Left ventricle myocardium inferior (tissue), 1 donor: ENCODE data around the gene TLL1. TPM values are rescaled to one million over a fixed set of nuclear protein-coding genes. Genes with fewer than 3 reads are reported as not detected.

ENCODE experiments used
- DNase-seq: peaks from one replicate; pipeline ENCODE4 v3.0.0-alpha.2; 2020
- H3K27ac ChIP-seq: fragments of 200-600 bp; replicated peaks from 2 replicates; pipeline ENCODE4 v1.8.0; 2021
- H3K27me3 ChIP-seq: fragments of 200-600 bp; 2 replicates; pipeline ENCODE4 v1.8.0; 2021; ENCODE audit warnings: low read depth
- H3K36me3 ChIP-seq: fragments of 200-600 bp; 2 replicates; pipeline ENCODE4 v1.8.0; 2021
- H3K4me1 ChIP-seq: fragments of 200-600 bp; 2 replicates; pipeline ENCODE4 v1.8.0; 2021
- H3K4me3 ChIP-seq: fragments of 200-600 bp; 2 replicates; pipeline ENCODE4 v1.8.0; 2021; ENCODE audit warnings: mild to moderate bottlenecking, moderate library complexity
- H3K9me3 ChIP-seq: fragments of 200-600 bp; replicated peaks from 2 replicates; pipeline ENCODE4 v1.8.0; 2021
- CTCF ChIP-seq: fragments of 200-600 bp; IDR thresholded peaks from 2 replicates; pipeline ENCODE4 v1.8.0; 2021; ENCODE audit warnings: antibody characterized with exemption, mild to moderate bottlenecking, borderline replicate concordance
- intact Hi-C: fragments of 100-400 bp; cut with micrococcal nuclease; formaldehyde crosslinking; loops from one replicate; pipeline ENCODE4 v1.11.0; 2022
- total RNA-seq: library from RNA; stranded (reverse); fragmentation: NEBNext Ultra II Directional; extraction: Animal tissue kit (Norgen Biotek cat#: 25700); gene quantifications from one replicate; pipeline ENCODE4 v1.2.1, GENCODE V29; 2021
- donor health status: DM: no; HTN: yes; CAD: no; lungs with severe emphysema.

TLL1 gene
- total RNA-seq, 1 donor from 2014 or later = 1.0 TPM

- no peak overlapping the region for H3K27ac ChIP-seq
- no peaks in the 10 kb centered on the region for H3K4me1 ChIP-seq
- no peaks in the 10 kb centered on the region for H3K36me3 ChIP-seq
- intact Hi-C loops = no loop called here
- no peak overlapping the region for H3K4me3 ChIP-seq
- no peak for DNase-seq
- no peaks in the 10 kb centered on the region for H3K9me3 ChIP-seq
- no peaks in the 10 kb centered on the region for H3K27me3 ChIP-seq
- TF ChIP-seq CTCF = no peak
These were observed 170.8 kb downstream of the TLL1 start for GRCh38 chr4:166043801-166044200.

GRCh38 chr4:166044871-166045270 lies 171.8 kb downstream of the TLL1 start:
- Histone ChIP-seq H3K4me1 (no peaks in the 10 kb centered on the region), H3K4me3 (no peak overlapping the region), H3K27ac (no peak overlapping the region), H3K27me3 (no peaks in the 10 kb centered on the region), H3K36me3 (no peaks in the 10 kb centered on the region), H3K9me3 (no peaks in the 10 kb centered on the region)
- intact Hi-C loops = no loop called here
- TF ChIP-seq CTCF = no peak
- no peak for DNase-seq

- TF ChIP-seq CTCF = no peak
- no peaks in the 10 kb centered on the region for H3K9me3 ChIP-seq
- H3K36me3 ChIP-seq = no peaks in the 10 kb centered on the region
- intact Hi-C loops = no loop called here
- H3K4me1 ChIP-seq = no peaks in the 10 kb centered on the region
- no peak for DNase-seq
- H3K27ac ChIP-seq = no peak overlapping the region
- H3K4me3 ChIP-seq = no peak overlapping the region
- no peaks in the 10 kb centered on the region for H3K27me3 ChIP-seq
These were observed 172.4 kb downstream of the TLL1 start for GRCh38 chr4:166045457-166045856.

- Histone ChIP-seq H3K36me3 (no peaks in the 10 kb centered on the region), H3K4me1 (no peaks in the 10 kb centered on the region), H3K9me3 (no peaks in the 10 kb centered on the region), H3K27ac (no peak overlapping the region), H3K27me3 (no peaks in the 10 kb centered on the region), H3K4me3 (no peak overlapping the region)
- TF ChIP-seq CTCF = no peak
- no peak for DNase-seq
- intact Hi-C loops = no loop called here
These were observed 176.0 kb downstream of the TLL1 start for GRCh38 chr4:166049036-166049435.

GRCh38 chr4:166064721-166065120 lies 191.7 kb downstream of the TLL1 start:
- Histone ChIP-seq H3K4me1 (no peaks in the 10 kb centered on the region), H3K27ac (no peak overlapping the region), H3K9me3 (peaks cover 5% of the 10 kb centered on the region), H3K4me3 (no peak overlapping the region), H3K36me3 (no peaks in the 10 kb centered on the region), H3K27me3 (no peaks in the 10 kb centered on the region)
- TF ChIP-seq CTCF = no peak
- no peak for DNase-seq
- intact Hi-C loops = no loop called here

- Histone ChIP-seq H3K36me3 (no peaks in the 10 kb centered on the region), H3K27ac (no peak overlapping the region), H3K4me3 (no peak overlapping the region), H3K4me1 (no peaks in the 10 kb centered on the region), H3K9me3 (peaks cover 5% of the 10 kb centered on the region), H3K27me3 (no peaks in the 10 kb centered on the region)
- no peak for DNase-seq
- no peak for TF ChIP-seq CTCF
- intact Hi-C loops = no loop called here
These were observed 192.3 kb downstream of the TLL1 start for GRCh38 chr4:166065324-166065723.
